ENCODE measurements around the gene WDR35. TPM values are rescaled to one million over a fixed set of nuclear protein-coding genes. Genes with fewer than 3 reads are reported as not detected.

WDR35 gene
- total RNA-seq, 1 donor, result 18.1 TPM

- Histone ChIP-seq H3K27ac (ENCODE audit: low read depth, low read length) (no peak overlapping the region), H3K4me2 (ENCODE audit: insufficient read depth, low read length) (no peak overlapping the region), H3K27me3 (ENCODE audit: insufficient read depth, low read length) (no peaks in the 10 kb centered on the region), H4K20me1 (ENCODE audit: insufficient read depth, low read length) (no peaks in the 10 kb centered on the region), H2AFZ (ENCODE audit: low read length) (no peak overlapping the region), H3K36me3 (ENCODE audit: insufficient read depth, low read length) (no peaks in the 10 kb centered on the region), H3K4me1 (ENCODE audit: insufficient read depth, low read length) (no peaks in the 10 kb centered on the region), H3K4me3 (ENCODE audit: insufficient read depth, low read length) (no peak overlapping the region), H3K79me2 (ENCODE audit: insufficient read depth, low read length) (no peaks in the 10 kb centered on the region), H3K9me3 (ENCODE audit: low read depth, low read length) (no peaks in the 10 kb centered on the region)
- DNase-seq (ENCODE audit: insufficient read length, low spot score, missing footprints), result no peak
- TF ChIP-seq CTCF (IDR thresholded peaks at IDR 0.05; ENCODE audit: extremely low read depth, low read depth, low read length), result no peak
Observed at GRCh38 chr2:19947184-19947940, 42.5 kb downstream of the WDR35 start.

- H3K79me2 ChIP-seq (ENCODE audit: insufficient read depth, low read length), result no peaks in the 10 kb centered on the region
- H3K4me1 ChIP-seq (ENCODE audit: insufficient read depth, low read length), result no peaks in the 10 kb centered on the region
- H3K9me3 ChIP-seq (ENCODE audit: low read depth, low read length), result no peaks in the 10 kb centered on the region
- no peak overlapping the region for H2AFZ ChIP-seq (ENCODE audit: low read length)
- DNase-seq (ENCODE audit: insufficient read length, low spot score, missing footprints), result no peak
- no peaks in the 10 kb centered on the region for H4K20me1 ChIP-seq (ENCODE audit: insufficient read depth, low read length)
- no peaks in the 10 kb centered on the region for H3K36me3 ChIP-seq (ENCODE audit: insufficient read depth, low read length)
- no peak overlapping the region for H3K27ac ChIP-seq (ENCODE audit: low read depth, low read length)
- no peak overlapping the region for H3K4me2 ChIP-seq (ENCODE audit: insufficient read depth, low read length)
- no peak for TF ChIP-seq CTCF (IDR thresholded peaks at IDR 0.05; ENCODE audit: extremely low read depth, low read depth, low read length)
- no peak overlapping the region for H3K4me3 ChIP-seq (ENCODE audit: insufficient read depth, low read length)
- no peaks in the 10 kb centered on the region for H3K27me3 ChIP-seq (ENCODE audit: insufficient read depth, low read length)
Observed at GRCh38 chr2:19944205-19944845, 45.6 kb downstream of the WDR35 start.

DNA sequence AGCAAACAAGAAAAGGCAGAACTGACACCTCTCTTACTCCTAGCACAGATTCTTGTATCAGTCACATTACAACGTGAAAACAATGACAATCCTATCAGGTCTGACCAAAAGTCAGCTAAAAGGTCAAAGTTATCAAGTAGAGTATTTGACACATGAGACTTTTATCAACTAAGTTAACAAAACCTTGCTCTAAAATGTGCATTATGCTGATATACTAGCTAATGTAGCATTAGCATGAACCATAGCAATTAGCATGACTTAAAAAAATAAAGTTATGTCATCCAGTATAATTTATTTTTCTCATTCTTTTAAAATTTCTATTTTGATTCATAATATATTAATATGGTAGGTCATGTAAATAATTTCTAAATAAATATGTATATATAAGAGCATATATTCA lies 46.7 kb downstream of the WDR35 start:
- DNase-seq (ENCODE audit: insufficient read length, low spot score, missing footprints), result no peak
- Histone ChIP-seq H3K9me3 (ENCODE audit: low read depth, low read length) (no peaks in the 10 kb centered on the region), H3K36me3 (ENCODE audit: insufficient read depth, low read length) (peaks cover 4% of the 10 kb centered on the region), H2AFZ (ENCODE audit: low read length) (no peak overlapping the region), H3K79me2 (ENCODE audit: insufficient read depth, low read length) (no peaks in the 10 kb centered on the region), H3K27me3 (ENCODE audit: insufficient read depth, low read length) (no peaks in the 10 kb centered on the region), H3K4me2 (ENCODE audit: insufficient read depth, low read length) (no peak overlapping the region), H4K20me1 (ENCODE audit: insufficient read depth, low read length) (no peaks in the 10 kb centered on the region), H3K4me1 (ENCODE audit: insufficient read depth, low read length) (no peaks in the 10 kb centered on the region), H3K4me3 (ENCODE audit: insufficient read depth, low read length) (no peak overlapping the region), H3K27ac (ENCODE audit: low read depth, low read length) (no peak overlapping the region)
- no peak for TF ChIP-seq CTCF (IDR thresholded peaks at IDR 0.05; ENCODE audit: extremely low read depth, low read depth, low read length)

DNA sequence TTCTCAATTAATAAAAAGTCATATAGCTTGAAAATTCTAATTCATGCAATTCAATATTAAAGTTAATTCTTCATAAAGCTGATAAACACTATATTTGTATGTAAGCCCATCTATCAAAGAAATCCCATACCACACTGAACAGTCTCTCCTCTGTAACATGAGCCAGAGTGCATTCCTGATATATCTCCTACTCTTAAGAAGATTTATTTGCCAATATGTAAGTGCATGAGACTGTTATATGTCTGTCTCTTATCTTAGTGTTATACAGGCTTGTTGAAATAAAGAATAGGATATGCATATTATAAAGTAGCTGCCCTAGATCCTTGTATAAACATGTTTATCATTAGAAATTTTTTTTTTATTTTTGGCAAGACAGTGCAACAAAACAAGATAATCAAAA lies 47.7 kb downstream of the WDR35 start:
- Histone ChIP-seq H3K4me2 (ENCODE audit: insufficient read depth, low read length) (no peak overlapping the region), H3K27ac (ENCODE audit: low read depth, low read length) (no peak overlapping the region), H3K9me3 (ENCODE audit: low read depth, low read length) (no peaks in the 10 kb centered on the region), H3K36me3 (ENCODE audit: insufficient read depth, low read length) (peaks cover 13% of the 10 kb centered on the region), H3K4me1 (ENCODE audit: insufficient read depth, low read length) (no peaks in the 10 kb centered on the region), H3K79me2 (ENCODE audit: insufficient read depth, low read length) (no peaks in the 10 kb centered on the region), H3K27me3 (ENCODE audit: insufficient read depth, low read length) (no peaks in the 10 kb centered on the region), H4K20me1 (ENCODE audit: insufficient read depth, low read length) (no peaks in the 10 kb centered on the region), H2AFZ (ENCODE audit: low read length) (no peak overlapping the region), H3K4me3 (ENCODE audit: insufficient read depth, low read length) (no peak overlapping the region)
- TF ChIP-seq CTCF (IDR thresholded peaks at IDR 0.05; ENCODE audit: extremely low read depth, low read depth, low read length), result no peak
- no peak for DNase-seq (ENCODE audit: insufficient read length, low spot score, missing footprints)
